ENCODE results near the gene MXD4. TPM values are rescaled to one million over a fixed set of nuclear protein-coding genes. Genes with fewer than 3 reads are reported as not detected.

MXD4 gene
- total RNA-seq, 1 experiment from 2014 or later: 22.0 TPM

GRCh38 chr4:2289311-2289954, 27.5 kb upstream of the MXD4 start:
- Histone ChIP-seq H3K27me3 (ENCODE audit: insufficient read depth, low read length) (no peaks in the 10 kb centered on the region), H4K20me1 (ENCODE audit: insufficient read depth) (no peaks in the 10 kb centered on the region), H3K36me3 (ENCODE audit: control insufficient read depth in 1 of 2, insufficient read depth in 2 of 2, low read length in 2 of 2) (no peaks in the 10 kb centered on the region), H3K9me3 (ENCODE audit: control insufficient read depth in 1 of 2, insufficient read depth in 1 of 2, low read depth in 1 of 2, low read length in 2 of 2) (no peaks in the 10 kb centered on the region), H3K27ac (ENCODE audit: low read depth, low read length) (no peak overlapping the region), H3K79me2 (ENCODE audit: insufficient read depth, low read length) (no peaks in the 10 kb centered on the region), H3K4me3 (replicated peaks in 1 of 2; ENCODE audit: low read depth in 1 of 2, low read length in 2 of 2) (no peak overlapping the region), H3K9me2 (ENCODE audit: insufficient read depth) (no peaks in the 10 kb centered on the region), H3K9ac (ENCODE audit: low read length) (no peak overlapping the region), H3K4me2 (ENCODE audit: low read length) (no peak overlapping the region), H2AFZ (ENCODE audit: low read depth, low read length, poor library complexity, severe bottlenecking) (no peak overlapping the region), H3K4me1 (ENCODE audit: control insufficient read depth in 1 of 2, insufficient read depth in 2 of 2, low read length in 2 of 2) (peaks cover 0 to 9% of the 10 kb centered on the region in 2 experiments; a peak in 2 of 4 replicates)
- no peak for DNase-seq (ENCODE audit: low read depth, low spot score)
- ChIA-PET CTCF (no interaction called here), RAD21 (ENCODE audit: low non-redundant PET in 1 of 2, low total read pairs in 2 of 2, uncharacterized antibody in 2 of 2, unreplicated experiment in 2 of 2) (no interaction called here), POLR2A (no interaction called here)
- intact Hi-C loops (cut with micrococcal nuclease): no loop called here
- no peak for ATAC-seq
- TF ChIP-seq ELF1 (IDR thresholded peaks at IDR 0.05; ENCODE audit: borderline replicate concordance, low read depth) (no peak), ZBTB33 (IDR thresholded peaks at IDR 0.05; ENCODE audit: extremely low read depth, insufficient replicate concordance, low read length) (no peak), ATF3 (IDR thresholded peaks at IDR 0.05) (no peak), ZNF274 (IDR thresholded peaks at IDR 0.05; ENCODE audit: low read depth, low read length) (no peak)
- no TSS peak for BruUV-seq (replicated peaks)

GRCh38 chr4:2288051-2288541, 26.2 kb upstream of the MXD4 start:
- TF ChIP-seq ZFX (IDR thresholded peaks at IDR 0.05) (no peak), ATF3 (IDR thresholded peaks at IDR 0.05) (no peak)
- no peak overlapping the region for H3K4me3 ChIP-seq (replicated peaks in 1 of 2; ENCODE audit: low read depth in 1 of 2, low read length in 2 of 2)
- H3K9ac ChIP-seq (ENCODE audit: low read length): no peak overlapping the region
- no peak overlapping the region for H2AFZ ChIP-seq (ENCODE audit: low read depth, low read length, poor library complexity, severe bottlenecking)
- intact Hi-C loops (cut with micrococcal nuclease): no loop called here
- no peaks in the 10 kb centered on the region for H3K36me3 ChIP-seq (ENCODE audit: control insufficient read depth in 1 of 2, insufficient read depth in 2 of 2, low read length in 2 of 2)
- no peaks in the 10 kb centered on the region for H3K27me3 ChIP-seq (ENCODE audit: insufficient read depth, low read length)
- H4K20me1 ChIP-seq (ENCODE audit: insufficient read depth): no peaks in the 10 kb centered on the region
- no TSS peak for BruUV-seq (replicated peaks)
- H3K79me2 ChIP-seq (ENCODE audit: insufficient read depth, low read length): no peaks in the 10 kb centered on the region
- H3K9me2 ChIP-seq (ENCODE audit: insufficient read depth): no peaks in the 10 kb centered on the region
- ChIA-PET POLR2A (no interaction called here), RAD21 (ENCODE audit: low non-redundant PET in 1 of 2, low total read pairs in 2 of 2, uncharacterized antibody in 2 of 2, unreplicated experiment in 2 of 2) (no interaction called here), CTCF (no interaction called here)
- no peak overlapping the region for H3K27ac ChIP-seq (ENCODE audit: low read depth, low read length)
- H3K9me3 ChIP-seq (ENCODE audit: control insufficient read depth in 1 of 2, insufficient read depth in 1 of 2, low read depth in 1 of 2, low read length in 2 of 2): no peaks in the 10 kb centered on the region
- peaks cover 0 to 9% of the 10 kb centered on the region in 2 experiments; a peak in 2 of 4 replicates for H3K4me1 ChIP-seq (ENCODE audit: control insufficient read depth in 1 of 2, insufficient read depth in 2 of 2, low read length in 2 of 2)
- ATAC-seq (no peak), DNase-seq (ENCODE audit: low read depth, low spot score) (no peak)
- H3K4me2 ChIP-seq (ENCODE audit: low read length): no peak overlapping the region
